Muscle layer of duodenum (tissue), 2 donors: Measurements from ENCODE around the gene MRGPRF.

Experiments
- H3K27ac ChIP-seq: one replicate; pipeline ENCODE4 v1.7.0; 2013; ENCODE audit warnings: mild to moderate bottlenecking, low read length
- H3K27me3 ChIP-seq: one replicate; pipeline ENCODE4 v1.7.0; 2013; ENCODE audit warnings: low read depth, mild to moderate bottlenecking, control low read depth, low read length
- H3K36me3 ChIP-seq, 2 donors: one replicate each; pipeline ENCODE4 v1.7.0; 2013; ENCODE audit warnings: low read length in 2 of 2, control low read depth in 1 of 2, mild to moderate bottlenecking in 1 of 2; ENCODE audit not compliant: insufficient read depth in 2 of 2, control insufficient read depth in 1 of 2
- H3K4me1 ChIP-seq, 2 donors: one replicate each; pipeline ENCODE4 v1.7.0; 2013; ENCODE audit warnings: low read length in 2 of 2, mild to moderate bottlenecking in 2 of 2, control low read depth in 1 of 2, moderate library complexity in 1 of 2; ENCODE audit not compliant: insufficient read depth in 2 of 2, control insufficient read depth in 1 of 2
- H3K4me3 ChIP-seq, 2 donors: one replicate each; pipeline ENCODE4 v1.7.0; 2013; ENCODE audit warnings: low read length in 2 of 2, low read depth in 1 of 2, mild to moderate bottlenecking in 1 of 2
- H3K9me3 ChIP-seq, 2 donors: one replicate each; pipeline ENCODE4 v1.7.0; 2013; ENCODE audit warnings: low read length in 2 of 2, control low read depth in 1 of 2, mild to moderate bottlenecking in 1 of 2; ENCODE audit not compliant: control insufficient read depth in 1 of 2
- donor health status: healthy.

Gene MRGPRF, protein sequence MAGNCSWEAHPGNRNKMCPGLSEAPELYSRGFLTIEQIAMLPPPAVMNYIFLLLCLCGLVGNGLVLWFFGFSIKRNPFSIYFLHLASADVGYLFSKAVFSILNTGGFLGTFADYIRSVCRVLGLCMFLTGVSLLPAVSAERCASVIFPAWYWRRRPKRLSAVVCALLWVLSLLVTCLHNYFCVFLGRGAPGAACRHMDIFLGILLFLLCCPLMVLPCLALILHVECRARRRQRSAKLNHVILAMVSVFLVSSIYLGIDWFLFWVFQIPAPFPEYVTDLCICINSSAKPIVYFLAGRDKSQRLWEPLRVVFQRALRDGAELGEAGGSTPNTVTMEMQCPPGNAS

DNA sequence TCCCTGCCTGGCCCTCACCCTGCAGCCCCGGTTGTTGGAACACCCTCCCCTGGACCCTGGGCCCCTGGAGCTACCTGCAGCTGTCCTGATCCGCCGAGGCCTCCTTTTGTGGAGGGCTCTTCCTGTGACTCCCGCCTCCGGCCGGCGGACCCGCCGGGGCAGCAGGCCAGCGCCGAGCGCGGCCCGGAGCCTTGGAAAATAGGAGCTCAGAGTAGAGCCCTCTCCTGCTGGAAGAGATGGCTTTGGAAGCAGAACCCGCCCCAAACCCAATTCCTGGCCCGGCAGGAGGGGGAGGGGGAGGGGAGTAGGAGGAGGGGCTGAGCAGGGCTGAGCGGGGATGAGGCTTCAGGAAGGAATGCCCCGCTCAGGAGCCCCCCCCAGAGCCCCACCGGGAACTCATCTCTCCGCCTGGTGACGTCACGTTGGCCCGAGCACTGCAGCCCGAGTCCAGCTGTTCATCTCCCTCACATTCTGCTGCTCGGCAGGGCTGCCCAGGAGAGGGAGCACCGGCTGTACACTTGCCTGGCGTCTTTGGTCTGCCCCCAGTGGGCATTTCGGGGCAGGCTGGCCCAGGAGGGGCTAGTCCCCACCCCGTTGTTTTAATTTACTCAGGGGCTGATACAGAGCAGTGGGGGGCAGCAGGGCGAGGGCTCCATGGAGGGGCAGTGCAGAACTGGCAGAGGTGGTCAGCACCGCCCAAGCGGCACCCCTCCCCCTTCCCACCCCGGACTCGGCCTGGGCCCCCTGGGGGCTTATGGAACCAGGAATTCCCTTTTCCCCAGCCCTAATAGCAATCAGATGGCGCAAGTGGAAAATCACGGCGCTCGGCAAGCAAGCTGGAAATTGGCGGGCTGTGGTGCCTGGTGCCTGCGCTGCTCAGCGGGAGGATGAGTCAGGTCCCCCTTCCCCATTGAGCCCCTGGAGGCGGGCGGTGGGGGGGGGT is at the start of gene MRGPRF:
TSS of gene MRGPRF (minus strand) at position 238 of the 943 bp plus-strand sequence. CDS start 3,345 bp downstream, outside the sequence.
- H3K36me3 ChIP-seq: peaks cover 0 to 4% of the 10 kb centered on the region in 2 donors
- no peaks in the 10 kb centered on the region for H3K9me3 ChIP-seq
- peaks cover 11% of the 10 kb centered on the region for H3K27me3 ChIP-seq
- peaks cover 5 to 32% of the 10 kb centered on the region in 2 donors for H3K4me1 ChIP-seq
- H3K27ac ChIP-seq: peak within 1 kb of the TSS; percentile 90
- peak within 1 kb of the TSS; percentile 77 to 93 for H3K4me3 ChIP-seq

DNA sequence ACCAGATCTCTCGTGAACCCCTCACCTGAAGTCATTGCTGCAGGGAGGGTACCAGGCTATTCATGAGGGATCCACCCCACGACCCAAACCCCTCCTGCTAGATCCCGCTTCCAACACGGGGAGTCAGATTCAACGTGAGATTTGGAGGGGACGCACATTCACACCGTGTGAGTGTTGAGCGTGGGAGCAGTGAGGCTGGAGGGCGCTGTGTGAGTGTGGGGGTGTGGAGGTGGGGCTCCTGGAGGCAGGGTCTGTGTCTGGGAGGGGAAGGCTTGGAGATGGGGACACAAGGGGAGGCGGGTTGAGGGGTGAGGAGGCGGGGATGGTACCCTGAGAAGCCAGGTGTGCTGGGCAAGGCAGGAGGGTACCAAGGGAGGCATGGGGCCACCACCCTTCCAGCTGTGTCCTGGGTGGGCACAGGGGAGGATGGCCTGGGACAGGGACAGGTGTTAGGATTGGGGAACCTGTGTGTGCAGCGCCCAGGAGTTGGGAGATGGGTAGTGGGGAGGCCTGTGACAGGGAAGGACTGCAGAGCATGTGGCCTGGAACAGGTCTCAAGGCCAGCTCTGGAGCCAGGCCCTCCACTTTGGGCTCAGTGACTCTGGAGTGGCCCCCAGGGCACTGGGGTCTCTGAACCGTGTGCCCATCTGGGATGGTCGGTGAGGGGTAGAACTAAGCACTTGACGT is 49.3 kb upstream of the MRGPRF start:
- Histone ChIP-seq H3K9me3 (no peaks in the 10 kb centered on the region), H3K4me3 (no peak overlapping the region), H3K4me1 (peaks cover 0 to 24% of the 10 kb centered on the region in 2 donors), H3K27me3 (no peaks in the 10 kb centered on the region), H3K36me3 (peaks cover 5 to 51% of the 10 kb centered on the region in 2 donors), H3K27ac (no peak overlapping the region)

DNA sequence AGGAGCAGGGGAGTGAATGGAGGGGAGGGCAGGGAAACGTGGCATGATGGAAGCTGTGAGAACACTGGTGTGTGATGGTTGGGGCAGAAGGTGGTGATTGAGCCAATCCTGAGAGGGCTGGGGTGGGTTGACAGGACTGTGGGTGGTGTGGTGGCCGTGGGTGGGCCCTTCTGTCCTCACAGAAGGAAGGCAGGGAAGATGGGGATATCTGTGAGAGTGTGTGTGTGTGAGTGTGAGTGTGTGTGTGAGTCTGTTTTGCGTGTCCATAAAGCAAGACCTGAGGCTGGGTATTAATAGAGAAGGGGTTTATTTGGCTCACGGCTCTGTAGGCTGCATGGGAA is 48.6 kb upstream of the MRGPRF start:
- H3K4me1 ChIP-seq: peaks cover 0 to 28% of the 10 kb centered on the region in 2 donors
- peaks cover 5 to 56% of the 10 kb centered on the region in 2 donors for H3K36me3 ChIP-seq
- H3K4me3 ChIP-seq: no peak overlapping the region
- no peaks in the 10 kb centered on the region for H3K9me3 ChIP-seq
- no peak overlapping the region for H3K27ac ChIP-seq
- H3K27me3 ChIP-seq: no peaks in the 10 kb centered on the region

DNA sequence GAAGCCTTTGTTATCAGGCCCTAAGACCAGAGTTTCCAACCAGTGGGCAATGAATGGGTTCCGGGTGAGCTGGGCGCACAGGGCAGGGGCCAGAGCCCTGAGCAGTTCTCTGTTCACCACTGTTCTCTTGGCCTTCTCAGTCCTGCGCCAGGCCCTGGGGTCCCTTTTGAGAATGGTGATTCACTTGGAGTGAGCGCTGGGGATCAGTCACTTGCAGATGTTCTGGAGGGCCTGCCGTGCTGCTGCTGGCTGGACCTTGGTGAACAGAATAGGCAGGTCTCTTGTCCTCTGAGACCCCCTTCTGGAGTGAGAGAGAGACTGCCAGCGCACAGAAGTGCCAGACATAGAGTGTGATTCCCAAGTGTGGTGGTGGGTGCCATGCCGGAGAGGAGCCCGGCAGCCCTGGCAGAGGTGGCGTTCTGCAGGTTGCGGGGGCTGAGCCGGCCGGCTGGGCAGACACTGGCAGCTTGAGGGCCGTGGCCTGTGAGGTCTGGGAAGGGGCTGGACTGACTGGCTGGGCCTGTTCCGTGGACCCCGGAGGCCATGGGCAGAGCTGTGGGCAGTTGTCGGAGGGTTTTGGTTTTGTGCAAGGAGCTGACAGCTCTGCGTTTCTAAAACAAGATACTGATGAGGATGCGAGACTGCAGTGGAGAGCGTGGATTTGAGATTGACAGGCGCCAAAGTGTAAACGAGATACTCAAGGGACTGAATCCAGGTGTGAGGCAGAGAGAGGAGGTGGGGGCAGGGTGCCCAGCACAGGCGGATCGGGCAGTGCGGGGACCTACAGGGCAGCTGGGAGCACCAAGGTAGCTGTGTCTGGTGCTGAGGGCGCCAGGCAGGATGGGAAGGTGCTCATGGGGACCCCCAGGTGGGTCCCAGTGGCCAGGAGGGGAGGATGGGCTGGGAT is 48.0 kb upstream of the MRGPRF start:
- H3K36me3 ChIP-seq: peaks cover 5 to 58% of the 10 kb centered on the region in 2 donors
- H3K27ac ChIP-seq: no peak overlapping the region
- no peaks in the 10 kb centered on the region for H3K27me3 ChIP-seq

GRCh38 chr11:69059985-69060384 is 46.9 kb upstream of the MRGPRF start:
- peaks cover 5 to 69% of the 10 kb centered on the region in 2 donors for H3K36me3 ChIP-seq
- no peaks in the 10 kb centered on the region for H3K27me3 ChIP-seq
- H3K4me3 ChIP-seq: no peak overlapping the region
- no peak overlapping the region for H3K27ac ChIP-seq
- H3K4me1 ChIP-seq: peaks cover 0 to 23% of the 10 kb centered on the region in 2 donors
- H3K9me3 ChIP-seq: no peaks in the 10 kb centered on the region

More for the DNA sequence above, 48.0 kb upstream of the MRGPRF start:
- H3K4me1 ChIP-seq: peaks cover 0 to 25% of the 10 kb centered on the region in 2 donors
- H3K4me3 ChIP-seq: no peak overlapping the region
- no peaks in the 10 kb centered on the region for H3K9me3 ChIP-seq

DNA sequence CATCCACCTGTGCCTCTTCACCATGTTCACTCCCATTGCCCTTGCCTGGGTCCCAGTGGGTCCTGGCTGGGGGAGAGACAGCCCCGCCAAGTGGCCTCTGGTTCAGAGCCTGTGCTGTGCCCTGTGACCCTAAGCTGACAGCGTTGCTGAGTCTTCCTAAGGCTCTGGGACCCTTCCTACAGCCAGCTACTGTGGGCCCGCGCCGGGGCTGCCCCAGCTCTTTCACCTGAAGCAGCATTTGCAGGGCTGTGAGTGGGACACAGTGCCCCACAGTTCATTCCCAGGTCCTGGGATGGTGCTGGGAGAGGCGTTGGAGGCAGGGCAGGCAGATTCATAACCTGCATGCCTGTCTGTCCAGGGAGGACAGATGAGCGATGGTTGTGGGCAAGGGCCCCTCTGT is 46.4 kb upstream of the MRGPRF start:
- peaks cover 5 to 71% of the 10 kb centered on the region in 2 donors for H3K36me3 ChIP-seq
- H3K4me3 ChIP-seq: no peak overlapping the region
- H3K27me3 ChIP-seq: no peaks in the 10 kb centered on the region
- H3K27ac ChIP-seq: no peak overlapping the region
- H3K9me3 ChIP-seq: no peaks in the 10 kb centered on the region
- H3K4me1 ChIP-seq: peaks cover 0 to 17% of the 10 kb centered on the region in 2 donors

GRCh38 chr11:69058511-69059270 is 45.6 kb upstream of the MRGPRF start:
- no peak overlapping the region for H3K4me3 ChIP-seq
- H3K36me3 ChIP-seq: peaks cover 5 to 70% of the 10 kb centered on the region in 2 donors
- H3K4me1 ChIP-seq: peaks cover 0 to 21% of the 10 kb centered on the region in 2 donors
- H3K9me3 ChIP-seq: no peaks in the 10 kb centered on the region
- H3K27ac ChIP-seq: no peak overlapping the region
- no peaks in the 10 kb centered on the region for H3K27me3 ChIP-seq

DNA sequence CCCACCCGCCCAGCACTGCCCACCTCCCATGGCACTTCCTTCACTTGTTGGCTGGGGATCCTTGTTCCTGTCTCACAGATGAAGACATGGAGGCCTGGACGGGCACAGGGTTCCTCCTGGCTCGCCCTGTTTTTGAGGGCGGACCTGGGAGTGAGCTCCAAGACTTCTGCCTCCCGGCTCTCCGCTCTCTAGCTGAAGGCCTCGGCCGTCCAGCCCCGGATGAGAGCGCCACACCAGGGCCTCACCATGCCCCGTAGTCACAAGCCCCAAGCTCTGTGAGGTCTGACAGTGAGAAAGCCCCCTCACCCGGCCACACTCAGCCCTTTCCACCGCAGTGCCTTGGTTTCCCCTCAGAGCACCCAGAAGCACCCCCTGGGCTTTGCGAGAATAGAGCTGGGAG is 44.8 kb upstream of the MRGPRF start:
- Histone ChIP-seq H3K4me1 (peaks cover 0 to 30% of the 10 kb centered on the region in 2 donors), H3K27ac (no peak overlapping the region), H3K9me3 (no peaks in the 10 kb centered on the region), H3K27me3 (no peaks in the 10 kb centered on the region), H3K36me3 (peaks cover 5 to 61% of the 10 kb centered on the region in 2 donors), H3K4me3 (no peak overlapping the region)

- Histone ChIP-seq H3K9me3 (no peaks in the 10 kb centered on the region), H3K27ac (no peak overlapping the region), H3K4me3 (no peak overlapping the region), H3K4me1 (peaks cover under 1 to 36% of the 10 kb centered on the region in 2 donors), H3K36me3 (peaks cover 5 to 59% of the 10 kb centered on the region in 2 donors), H3K27me3 (no peaks in the 10 kb centered on the region)
These were observed 44.2 kb upstream of the MRGPRF start for GRCh38 chr11:69057236-69057635.
